Measurements from ENCODE around the gene NUDT1. TPM values are rescaled to one million over a fixed set of nuclear protein-coding genes. Genes with fewer than 3 reads are reported as not detected.
"Not testable (repeated sequence)": the region's sequence is repeated elsewhere in the genome, so short reads cannot be mapped to it uniquely, and the experiment has no call there.

Gene NUDT1
- total RNA-seq, 1 experiment from 2014 or later: 112 TPM

GRCh38 chr7:2269089-2269990, 27.3 kb downstream of the NUDT1 start:
- DNase-seq (ENCODE audit: low spot score): not testable (repeated sequence)

DNA sequence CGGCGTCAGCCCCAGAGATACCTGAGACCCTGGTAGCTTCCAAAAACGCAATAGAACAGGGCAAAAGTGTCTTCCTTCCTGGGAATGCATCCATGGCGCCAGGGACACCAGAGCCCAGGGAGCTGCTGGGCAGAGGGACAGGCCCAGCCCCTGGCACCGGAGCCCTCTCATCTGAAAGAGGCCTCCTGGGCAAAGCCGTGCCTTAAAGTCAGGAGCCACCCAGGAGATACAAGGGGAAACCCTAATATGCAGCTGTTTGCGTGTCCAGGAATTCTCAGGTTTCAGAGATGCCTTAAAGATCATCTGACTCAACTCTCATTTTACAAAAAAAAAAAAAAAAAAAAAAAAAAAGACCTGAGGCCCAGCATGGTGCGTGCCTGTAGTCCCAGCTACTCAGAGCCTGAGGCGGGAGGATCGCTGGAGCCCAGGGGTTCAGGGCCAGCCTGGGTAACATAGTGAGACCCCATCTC, 28.0 kb downstream of the NUDT1 start:
- DNase-seq (ENCODE audit: low spot score): no peak

DNA sequence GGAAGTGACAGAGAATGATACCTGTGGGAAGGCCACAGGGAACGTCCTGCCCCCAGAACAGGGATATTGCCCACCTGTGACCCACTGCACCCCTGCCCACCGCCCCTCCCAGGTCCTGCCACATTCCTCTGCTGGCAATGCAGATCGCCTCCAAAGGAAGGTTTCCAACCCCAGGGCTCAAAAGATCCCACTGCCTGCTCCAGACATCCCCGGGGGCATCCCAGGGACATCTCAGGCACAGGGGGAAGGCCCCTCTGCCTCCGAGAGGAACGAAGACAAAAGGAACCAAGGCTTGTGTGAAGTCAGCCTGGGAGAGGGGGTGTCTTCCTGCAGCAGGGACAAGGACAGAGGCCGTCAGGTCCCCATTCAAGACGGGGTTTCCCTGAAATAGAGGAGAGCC, 28.5 kb downstream of the NUDT1 start:
- DNase-seq (ENCODE audit: low spot score): no peak

- DNase-seq (ENCODE audit: low spot score): no peak
Measured at GRCh38 chr7:2271273-2272026, 29.4 kb downstream of the NUDT1 start.

DNA sequence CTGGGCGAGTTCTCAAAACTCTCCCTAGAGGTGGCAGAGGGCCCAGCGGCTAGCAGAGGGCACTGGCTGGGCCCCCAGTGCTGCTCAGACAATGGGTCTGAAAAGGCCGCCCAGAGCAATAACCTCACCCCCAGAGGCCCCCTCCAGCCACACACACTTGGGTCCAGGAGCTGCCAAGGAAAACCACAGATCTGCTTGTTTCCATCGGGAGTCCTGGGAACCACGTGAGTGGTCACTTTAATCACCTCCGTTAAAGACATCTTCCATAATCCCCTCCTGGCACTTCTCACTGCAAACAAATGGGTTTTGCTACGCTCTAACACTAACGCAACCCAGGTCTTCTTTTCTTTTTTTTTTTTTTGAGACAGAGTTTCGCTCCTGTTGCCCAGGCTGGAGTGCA, 30.0 kb downstream of the NUDT1 start:
- no peak for DNase-seq (ENCODE audit: low spot score)

DNA sequence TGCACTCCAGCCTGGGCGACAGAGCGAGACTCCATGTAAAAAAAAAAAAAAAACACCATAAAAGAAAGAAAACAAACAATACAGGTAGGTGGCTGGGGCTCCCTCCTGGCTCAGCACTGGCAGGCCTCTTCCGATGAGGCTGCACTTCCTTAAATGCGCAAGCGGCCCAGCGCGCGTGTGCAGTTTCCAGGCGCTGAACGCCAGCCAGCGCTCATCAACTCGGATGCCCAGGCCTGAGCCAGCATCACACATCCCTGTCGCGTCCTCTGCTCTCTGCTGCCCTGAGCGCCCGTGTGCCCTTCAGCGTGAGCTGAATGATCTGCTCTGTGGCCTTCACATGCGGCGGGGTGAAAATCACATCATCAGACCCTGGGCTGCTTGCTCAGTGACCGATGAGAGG, 31.8 kb downstream of the NUDT1 start:
- no peak for DNase-seq (ENCODE audit: low spot score)

- DNase-seq (ENCODE audit: low spot score): no peak
Measured at GRCh38 chr7:2274666-2275065, 32.6 kb downstream of the NUDT1 start.

- no peak for DNase-seq (ENCODE audit: low spot score)
Measured at GRCh38 chr7:2275101-2275500, 33.1 kb downstream of the NUDT1 start.

GRCh38 chr7:2276107-2276506, 34.1 kb downstream of the NUDT1 start:
- no peak for DNase-seq (ENCODE audit: low spot score)

DNA sequence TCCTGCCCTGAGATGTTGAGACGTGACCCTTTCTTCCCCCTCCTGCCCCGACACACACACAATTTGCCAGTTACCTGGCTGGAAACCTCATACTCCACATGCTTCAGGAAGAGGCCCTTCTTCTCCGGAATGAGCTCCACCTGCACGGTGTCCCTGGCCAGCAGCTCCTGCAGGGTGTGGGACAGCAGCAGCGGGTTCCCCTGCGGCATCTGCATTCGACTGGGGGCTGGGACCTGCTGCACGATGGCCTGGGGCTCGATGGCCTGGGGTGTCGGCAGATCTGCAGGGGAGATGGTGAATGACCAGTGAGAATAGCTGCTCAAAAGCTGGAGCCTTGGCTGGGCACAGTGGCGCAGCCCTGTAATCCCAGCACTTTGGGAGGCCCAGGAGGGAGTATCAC, 36.0 kb downstream of the NUDT1 start:
- no peak for DNase-seq (ENCODE audit: low spot score)

DNA sequence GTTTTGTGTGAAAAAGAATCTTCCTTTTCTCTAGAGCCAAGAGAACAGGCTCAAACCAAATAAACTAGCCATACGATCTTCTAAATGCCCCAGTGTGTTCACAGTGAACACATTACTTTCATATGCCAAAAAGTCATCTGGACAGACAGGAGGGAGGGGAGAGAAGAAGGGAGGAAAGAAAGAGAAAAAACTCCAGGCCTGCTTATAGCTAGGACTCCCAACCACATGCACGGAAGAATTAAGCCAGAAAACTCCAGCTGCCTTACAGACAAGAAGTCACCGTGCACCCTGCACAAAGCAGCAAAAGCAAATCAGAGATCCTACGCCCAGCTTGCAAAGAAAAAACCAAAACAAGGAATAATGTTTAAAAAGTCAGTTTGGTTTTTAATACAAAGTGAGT, 37.9 kb downstream of the NUDT1 start:
- DNase-seq (ENCODE audit: low spot score): no peak

GRCh38 chr7:2280424-2280823, 38.4 kb downstream of the NUDT1 start:
- DNase-seq (ENCODE audit: low spot score): no peak

DNA sequence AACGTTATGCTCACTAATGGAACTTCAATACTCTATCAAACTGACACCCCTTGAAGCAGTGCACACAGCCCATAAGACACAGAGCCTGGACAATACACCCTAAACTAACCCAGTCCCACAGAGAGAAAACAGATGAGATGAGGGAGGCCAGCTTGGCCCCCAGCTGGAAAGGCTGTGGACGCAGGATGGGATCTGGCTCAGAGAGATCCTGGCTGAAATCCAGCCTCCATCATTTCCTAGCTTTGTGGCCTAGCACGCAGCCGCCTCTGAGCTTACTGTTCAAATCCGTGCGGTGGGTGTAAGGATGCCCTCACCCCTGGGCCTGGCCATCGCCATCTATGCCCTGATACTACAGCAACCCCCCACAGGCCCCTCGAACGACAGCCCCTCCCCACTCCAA, 39.5 kb downstream of the NUDT1 start:
- DNase-seq (ENCODE audit: low spot score): no peak

- no peak for DNase-seq (ENCODE audit: low spot score)
Measured at GRCh38 chr7:2282185-2282751, 40.2 kb downstream of the NUDT1 start.

GRCh38 chr7:2283074-2283473, 41.0 kb downstream of the NUDT1 start:
- DNase-seq (ENCODE audit: low spot score): no peak

GRCh38 chr7:2287745-2288144, 45.7 kb downstream of the NUDT1 start:
- DNase-seq (ENCODE audit: low spot score): no peak

GRCh38 chr7:2288503-2288902, 46.5 kb downstream of the NUDT1 start:
- no peak for DNase-seq (ENCODE audit: low spot score)

DNA sequence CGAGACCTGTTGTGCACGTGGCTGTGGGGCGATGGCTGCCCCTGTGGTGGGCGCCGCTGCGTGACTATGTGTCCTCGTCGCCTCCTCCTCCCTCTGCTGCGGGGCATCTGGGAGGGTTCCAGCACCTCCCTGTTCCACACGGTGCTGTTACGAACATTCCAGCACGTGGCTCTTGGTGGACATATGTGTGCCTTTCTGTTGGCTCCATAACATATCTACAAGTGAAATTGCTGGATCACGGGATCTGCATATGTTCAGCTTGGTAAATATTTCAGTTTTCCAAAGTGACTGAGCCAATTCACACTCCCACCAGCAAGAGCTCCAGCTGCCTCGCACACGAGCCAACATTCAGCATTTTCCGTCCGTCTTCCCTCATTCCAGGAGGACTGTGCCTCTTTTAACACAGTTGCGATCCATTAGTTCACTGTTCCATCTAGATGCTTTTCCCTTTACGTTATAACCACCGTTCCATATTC, 47.1 kb downstream of the NUDT1 start:
- DNase-seq (ENCODE audit: low spot score): no peak

DNA sequence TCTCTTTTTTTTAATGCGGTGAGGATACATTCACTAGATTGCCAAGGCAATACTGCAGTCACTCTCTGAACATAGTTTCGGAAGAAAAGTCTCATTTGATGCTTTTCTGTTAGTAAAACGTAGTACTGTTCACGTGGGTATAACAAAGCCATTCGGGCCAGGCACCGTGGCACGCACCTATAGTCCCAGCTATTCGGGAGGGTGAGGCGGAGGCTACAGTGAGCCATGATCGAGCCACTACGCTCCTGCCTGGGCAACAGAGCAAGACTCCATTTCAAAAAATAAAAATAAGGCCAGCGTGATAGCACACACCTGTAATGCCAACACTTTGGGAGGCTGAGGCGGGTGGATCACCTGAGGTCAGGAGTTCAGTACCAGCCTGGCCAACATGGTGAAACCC, 47.6 kb downstream of the NUDT1 start:
- no peak for DNase-seq (ENCODE audit: low spot score)

GRCh38 chr7:2290877-2291276, 48.9 kb downstream of the NUDT1 start:
- DNase-seq (ENCODE audit: low spot score): no peak

DNA sequence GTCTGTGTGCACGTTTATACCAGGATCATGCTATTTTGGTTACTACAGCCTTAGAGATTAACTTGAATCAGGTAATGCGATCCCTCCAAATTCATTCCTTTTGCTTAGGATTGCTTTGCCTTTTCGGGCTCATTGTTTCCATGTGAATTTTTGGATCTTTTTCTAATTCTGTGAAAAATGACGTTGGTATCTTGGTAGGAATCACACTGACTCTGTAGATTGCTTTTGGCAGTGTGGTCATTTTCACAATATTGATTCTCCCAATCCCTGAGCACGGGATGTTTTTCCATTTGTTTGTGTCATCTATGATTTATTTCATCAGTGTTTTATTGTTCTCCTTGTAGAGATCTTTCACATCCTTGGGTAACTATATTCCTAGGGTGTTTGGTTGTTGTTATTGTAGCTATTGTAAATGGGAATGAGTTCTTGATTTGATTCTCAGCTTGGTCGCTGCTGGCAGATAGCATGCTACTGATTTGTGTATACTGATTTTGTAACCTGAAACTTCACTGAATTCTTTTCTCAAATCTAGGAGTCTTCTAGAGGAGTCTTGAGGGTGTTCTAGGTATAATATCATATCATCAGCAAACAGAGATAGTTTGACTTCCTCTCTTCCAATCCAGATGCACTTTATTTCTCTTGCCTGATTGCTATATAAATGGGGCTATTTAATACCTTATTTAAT, 54.1 kb downstream of the NUDT1 start:
- DNase-seq (ENCODE audit: low spot score): no peak

DNA sequence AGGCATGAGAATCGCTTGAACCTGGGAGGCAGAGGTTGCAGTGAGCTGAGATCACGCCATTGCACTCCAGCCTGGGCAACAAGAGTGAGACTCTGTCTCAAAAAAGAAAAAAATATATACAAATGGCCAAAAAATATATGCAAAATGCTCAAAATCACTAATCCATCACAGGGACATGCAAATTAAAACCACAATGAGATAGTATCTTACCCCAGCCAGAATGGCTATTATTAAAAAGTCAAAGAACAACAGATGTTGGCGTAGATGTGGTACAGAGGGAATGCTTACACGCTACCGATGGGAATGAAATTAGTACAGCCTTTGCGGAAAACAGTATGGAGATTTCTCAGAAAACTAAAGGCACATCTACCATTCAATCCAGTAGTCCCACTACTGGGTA, 54.8 kb downstream of the NUDT1 start:
- no peak for DNase-seq (ENCODE audit: low spot score)

Data from A172 (cell line).